Thoracic aorta (tissue), 2 donors: Measurements from ENCODE around the gene ASIC3. TPM values are rescaled to one million over a fixed set of nuclear protein-coding genes. Genes with fewer than 3 reads are reported as not detected.

ENCODE experiments used
- ATAC-seq: fragments of 150-250 bp; one replicate; pipeline ENCODE4 v1.8.0; 2017; ENCODE audit warnings: low read depth; ENCODE audit not compliant: insufficient number of reproducible peaks, low FRiP score
- DNase-seq: peaks from one replicate; pipeline ENCODE4 v3.0.0-alpha.2; 2020; ENCODE audit warnings: low spot score
- H3K27ac ChIP-seq, 2 donors: fragments of 200-600 bp; sonication (generic); 1 replicate in 1 of 2; 2 replicates in 1 of 2; pipeline ENCODE4 v1.5.1; 2016; ENCODE audit warnings: mild to moderate bottlenecking in 2 of 2, moderate library complexity in 2 of 2
- H3K27me3 ChIP-seq: fragments of 200-600 bp; sonication (generic); replicated peaks from 2 replicates; pipeline ENCODE4 v1.6.0; 2016; ENCODE audit warnings: mild to moderate bottlenecking; ENCODE audit not compliant: insufficient read depth
- H3K36me3 ChIP-seq: fragments of 200-600 bp; sonication (generic); one replicate; pipeline ENCODE4 v1.5.1; 2016
- H3K4me1 ChIP-seq, 2 donors: fragments of 200-600 bp; sonication (generic); 1 replicate in 1 of 2; 2 replicates in 1 of 2; pipeline versions ENCODE4 v1.5.1 to v1.6.0; 2016; ENCODE audit warnings: low read depth in 2 of 2, mild to moderate bottlenecking in 1 of 2; ENCODE audit not compliant: control insufficient read depth in 1 of 2
- H3K4me3 ChIP-seq: fragments of 200-600 bp; sonication (generic); 2 replicates; pipeline ENCODE4 v1.5.1; 2016; ENCODE audit warnings: mild to moderate bottlenecking
- H3K9me3 ChIP-seq: fragments of 200-600 bp; sonication (generic); 2 replicates; pipeline ENCODE4 v1.5.1; 2016
- CTCF ChIP-seq: fragments of 200-600 bp; sonication (generic); IDR thresholded peaks from one replicate; pipeline ENCODE4 v1.5.1; 2019; ENCODE audit warnings: antibody characterized with exemption
- total RNA-seq, 2 donors: library from RNA; depleted of rRNA; stranded (reverse); fragments of >200 nt; gene quantifications; one replicate each; pipeline versions ENCODE4 v1.1.0 to v1.2.3, GENCODE V29; 2016

ASIC3 gene
- total RNA-seq, 2 donors from 2014 or later, result 2.0 to 2.8 TPM

GRCh38 chr7:151015967-151016366, 32.4 kb upstream of the ASIC3 start:
- ATAC-seq, result no peak
- TF ChIP-seq CTCF, result no peak
- H3K4me1 ChIP-seq, result peaks cover 9 to 26% of the 10 kb centered on the region in 2 donors
- H3K27me3 ChIP-seq, result no peaks in the 10 kb centered on the region
- H3K9me3 ChIP-seq, result no peaks in the 10 kb centered on the region
- no peaks in the 10 kb centered on the region for H3K36me3 ChIP-seq
- no peak for DNase-seq
- no peak overlapping the region for H3K4me3 ChIP-seq
- no peak overlapping the region for H3K27ac ChIP-seq

- Histone ChIP-seq H3K4me3 (no peak overlapping the region), H3K4me1 (peaks cover 9 to 26% of the 10 kb centered on the region in 2 donors), H3K36me3 (no peaks in the 10 kb centered on the region), H3K9me3 (no peaks in the 10 kb centered on the region), H3K27ac (no peak overlapping the region), H3K27me3 (no peaks in the 10 kb centered on the region)
- ATAC-seq (no peak), DNase-seq (no peak)
- no peak for TF ChIP-seq CTCF
Measured at GRCh38 chr7:151016505-151016904, 31.8 kb upstream of the ASIC3 start.

GRCh38 chr7:151016942-151017341, 31.4 kb upstream of the ASIC3 start:
- ATAC-seq (no peak), DNase-seq (no peak)
- TF ChIP-seq CTCF, result no peak
- Histone ChIP-seq H3K4me3 (no peak overlapping the region), H3K27me3 (no peaks in the 10 kb centered on the region), H3K4me1 (peaks cover 9 to 26% of the 10 kb centered on the region in 2 donors), H3K9me3 (no peaks in the 10 kb centered on the region), H3K27ac (no peak overlapping the region), H3K36me3 (no peaks in the 10 kb centered on the region)

GRCh38 chr7:151017370-151017952, 30.9 kb upstream of the ASIC3 start:
- no peak for ATAC-seq
- H3K4me3 ChIP-seq, result peak overlapping the region; percentile 34
- no peak for DNase-seq

GRCh38 chr7:151017953-151018420, 30.3 kb upstream of the ASIC3 start:
- Histone ChIP-seq H3K9me3 (no peaks in the 10 kb centered on the region), H3K4me3 (peak overlapping the region; percentile 34), H3K27ac (no peak overlapping the region), H3K4me1 (peaks cover 9 to 26% of the 10 kb centered on the region in 2 donors), H3K36me3 (no peaks in the 10 kb centered on the region), H3K27me3 (no peaks in the 10 kb centered on the region)
- ATAC-seq (peak; percentile 16), DNase-seq (no peak)
- TF ChIP-seq CTCF, result peak; percentile 75

More at GRCh38 chr7:151017370-151017952, 30.9 kb upstream of the ASIC3 start:
- no peaks in the 10 kb centered on the region for H3K36me3 ChIP-seq
- H3K27ac ChIP-seq, result no peak overlapping the region
- H3K9me3 ChIP-seq, result no peaks in the 10 kb centered on the region
- H3K4me1 ChIP-seq, result peaks cover 9 to 26% of the 10 kb centered on the region in 2 donors
- no peak for TF ChIP-seq CTCF
- no peaks in the 10 kb centered on the region for H3K27me3 ChIP-seq
